Iris pigment epithelial cell (primary cell): ENCODE measurements around the gene PALLD.

Experiments used
- DNase-seq: peaks from one replicate; pipeline ENCODE4 v3.0.0-alpha.2; 2011; ENCODE audit warnings: low read depth

PALLD gene

GRCh38 chr4:168647646-168648375 is 151.0 kb downstream of the PALLD start:
- DNase-seq = no peak

- DNase-seq = no peak
Observed at GRCh38 chr4:168648494-168648893, 151.6 kb downstream of the PALLD start.

DNA sequence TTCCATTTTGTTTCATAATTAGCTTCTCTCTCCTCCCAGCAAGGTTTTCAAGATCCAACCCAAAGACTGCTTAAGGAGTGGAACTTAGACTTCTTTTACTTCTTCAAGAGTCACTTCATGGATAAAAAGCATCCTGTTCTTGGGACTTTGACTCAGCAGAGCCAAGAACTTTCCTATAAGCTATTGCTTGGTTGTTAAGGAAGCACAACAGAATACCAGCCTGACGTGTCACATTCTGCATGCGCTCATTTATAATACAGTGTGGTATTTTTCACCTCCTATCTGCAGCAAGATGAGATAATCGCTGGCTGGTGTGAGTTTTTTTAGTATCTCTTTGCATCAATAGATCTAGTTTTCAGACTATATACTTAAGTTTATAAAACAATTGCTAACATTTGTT is 152.1 kb downstream of the PALLD start:
- peak; percentile 88 for DNase-seq

GRCh38 chr4:168651374-168651773 is 154.5 kb downstream of the PALLD start:
- DNase-seq = peak; percentile 80

DNA sequence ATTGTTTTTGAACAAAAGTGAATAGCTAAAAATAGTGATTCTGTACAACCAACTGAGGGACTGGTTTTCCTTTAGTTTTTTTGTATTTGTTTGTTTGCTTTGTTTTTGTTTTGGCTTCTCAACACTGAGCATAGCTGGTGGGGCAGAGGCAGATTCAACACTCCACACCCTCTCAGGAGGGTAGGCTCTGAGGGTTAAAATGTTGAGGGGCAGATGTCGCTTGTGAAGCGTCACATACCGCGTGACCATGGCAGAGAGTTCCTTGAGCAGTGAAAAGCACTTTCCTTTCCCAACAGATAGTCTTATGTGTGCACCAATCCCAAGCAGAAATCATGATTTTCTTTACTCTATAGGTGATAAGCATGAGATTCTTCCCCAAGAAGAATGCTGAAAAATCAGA is 155.0 kb downstream of the PALLD start:
- no peak for DNase-seq

DNA sequence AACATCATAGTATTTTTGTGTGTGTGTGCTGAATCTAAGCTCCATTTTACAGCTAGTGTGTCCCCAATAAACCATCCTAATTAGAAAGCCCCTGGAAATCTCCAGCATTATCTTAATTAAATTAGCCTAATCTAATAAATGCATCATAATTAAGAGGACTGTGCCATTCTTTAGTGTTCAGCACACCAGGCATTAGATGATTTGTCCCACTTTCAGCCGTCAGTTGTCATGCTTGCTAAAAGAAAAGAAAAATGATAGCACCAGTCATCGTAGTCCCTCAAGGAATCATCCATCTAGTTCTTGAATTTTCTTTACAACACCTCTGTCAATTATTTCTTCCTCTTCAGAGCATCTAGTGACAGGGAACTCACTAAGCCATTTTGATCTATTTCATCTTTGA is 155.9 kb downstream of the PALLD start:
- no peak for DNase-seq

DNA sequence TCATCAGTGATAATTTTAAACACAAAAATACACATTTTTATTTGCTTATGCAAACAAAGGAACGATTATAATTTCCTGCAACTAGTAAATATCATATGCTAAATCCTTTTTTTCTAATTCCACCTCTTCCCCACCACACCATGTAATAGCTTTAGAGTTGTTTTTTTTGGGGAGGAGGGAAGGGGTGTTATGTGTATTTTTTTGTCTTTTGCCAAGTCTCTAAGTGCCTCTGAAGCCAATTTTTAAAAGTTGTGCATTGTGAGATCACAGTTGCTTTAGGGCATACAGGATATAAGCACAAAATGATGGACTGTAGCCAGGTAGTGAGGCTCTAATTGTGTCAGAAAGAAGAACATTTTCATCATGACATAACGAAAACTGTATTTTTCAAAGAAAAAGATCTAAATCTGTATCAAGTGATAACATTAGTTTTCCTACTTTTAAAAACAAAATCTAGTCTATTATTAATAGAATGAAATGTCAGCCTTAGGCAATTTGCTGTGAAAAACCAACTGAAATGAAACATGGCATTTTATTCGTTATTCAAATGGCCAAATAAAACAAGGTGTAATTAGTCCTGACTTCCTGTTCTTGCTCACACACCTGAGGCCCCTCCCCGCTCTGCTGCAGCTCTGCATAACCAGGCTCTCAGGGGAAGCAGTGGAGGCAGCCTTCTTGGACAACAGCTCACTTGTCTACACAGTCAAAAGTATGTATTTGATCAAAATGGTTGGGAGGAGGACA is 157.4 kb downstream of the PALLD start:
- DNase-seq = no peak

GRCh38 chr4:168654848-168655174 is 158.0 kb downstream of the PALLD start:
- no peak for DNase-seq

GRCh38 chr4:168655182-168655581 is 158.3 kb downstream of the PALLD start:
- DNase-seq = no peak

GRCh38 chr4:168656055-168656660 is 159.3 kb downstream of the PALLD start:
- DNase-seq = peak; percentile 95

GRCh38 chr4:168656946-168657473 is 160.2 kb downstream of the PALLD start:
- no peak for DNase-seq

DNA sequence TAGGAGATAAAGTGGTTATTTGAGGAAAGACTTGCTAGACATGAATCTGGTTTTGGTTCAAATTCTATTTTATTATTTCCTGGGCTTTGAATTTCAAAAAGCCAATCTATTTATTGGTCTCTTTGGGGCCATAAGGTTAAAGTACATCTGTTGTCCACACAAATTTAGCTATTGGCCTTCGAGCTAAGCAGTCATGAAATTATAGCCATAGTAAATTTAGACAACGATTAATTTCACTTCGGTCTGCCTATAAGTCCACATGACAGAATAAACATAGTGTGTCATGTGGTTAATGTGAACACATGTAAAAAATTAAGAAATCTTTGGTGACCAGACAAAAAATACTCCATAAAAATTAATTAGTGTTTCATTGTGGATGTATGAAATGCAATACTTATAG is 161.9 kb downstream of the PALLD start:
- DNase-seq = no peak

- DNase-seq = no peak
Observed at GRCh38 chr4:168659741-168660465, 163.1 kb downstream of the PALLD start.

DNA sequence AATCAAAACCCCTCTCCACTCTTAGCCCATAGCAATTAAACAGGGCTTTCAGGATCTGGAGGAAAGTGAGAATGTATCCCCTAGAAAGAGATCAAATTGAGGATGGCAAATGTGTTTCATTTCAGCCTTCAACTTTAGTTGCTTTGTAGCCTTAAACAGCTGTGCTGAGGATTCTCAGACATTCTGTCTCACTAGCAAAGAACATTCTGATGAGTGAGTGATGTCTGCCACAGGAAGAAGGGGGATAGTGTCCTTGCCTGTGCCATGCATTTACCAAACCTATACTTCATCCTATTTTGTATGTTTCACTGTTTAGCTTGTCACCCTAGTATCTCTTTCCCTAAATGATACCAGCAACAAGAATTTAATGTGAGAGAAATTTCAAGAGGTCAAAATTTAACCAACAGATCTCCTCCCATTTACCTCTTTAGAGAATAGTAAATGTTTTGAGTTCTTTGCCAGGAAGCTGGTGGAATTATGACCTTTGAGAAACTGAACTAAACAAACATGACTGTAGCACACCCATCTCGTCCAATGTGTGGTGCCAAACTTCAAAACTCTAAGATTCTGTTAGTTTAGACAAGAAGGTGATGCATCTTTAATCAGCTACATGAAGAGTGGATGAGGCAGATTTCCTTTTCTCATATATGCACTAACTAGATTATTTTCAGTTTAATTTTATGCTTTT is 165.6 kb downstream of the PALLD start:
- DNase-seq = no peak

DNA sequence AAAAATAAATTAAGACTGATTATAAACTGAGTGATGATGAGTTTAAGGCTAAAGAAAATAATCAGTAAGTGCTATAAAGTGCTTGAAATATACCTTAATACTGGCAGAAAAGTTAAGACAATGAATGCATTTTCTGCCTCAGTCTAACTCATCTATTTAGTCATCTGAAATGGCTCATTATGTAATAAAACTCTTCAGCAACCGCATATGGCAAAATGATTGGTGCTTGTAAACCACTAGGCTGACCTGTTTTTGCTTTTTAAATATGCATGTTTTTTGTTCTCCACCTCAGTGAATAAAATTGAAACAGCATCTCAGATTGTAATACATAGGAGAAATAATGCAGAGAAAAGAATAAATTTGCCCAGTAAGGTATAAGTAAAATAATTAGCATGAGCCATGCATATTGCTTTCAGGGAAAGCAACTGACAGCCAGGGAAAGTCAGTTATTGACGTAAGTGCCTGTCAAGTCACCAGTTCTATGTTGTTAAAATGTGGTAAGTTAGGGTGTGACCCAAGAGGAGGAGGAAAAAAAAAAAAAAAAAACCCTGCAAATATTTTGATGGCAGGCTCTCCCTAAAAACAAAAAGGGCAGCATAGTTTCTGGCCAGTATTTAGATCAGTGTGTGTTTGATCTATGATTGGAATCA is 167.5 kb downstream of the PALLD start:
- DNase-seq = no peak

DNA sequence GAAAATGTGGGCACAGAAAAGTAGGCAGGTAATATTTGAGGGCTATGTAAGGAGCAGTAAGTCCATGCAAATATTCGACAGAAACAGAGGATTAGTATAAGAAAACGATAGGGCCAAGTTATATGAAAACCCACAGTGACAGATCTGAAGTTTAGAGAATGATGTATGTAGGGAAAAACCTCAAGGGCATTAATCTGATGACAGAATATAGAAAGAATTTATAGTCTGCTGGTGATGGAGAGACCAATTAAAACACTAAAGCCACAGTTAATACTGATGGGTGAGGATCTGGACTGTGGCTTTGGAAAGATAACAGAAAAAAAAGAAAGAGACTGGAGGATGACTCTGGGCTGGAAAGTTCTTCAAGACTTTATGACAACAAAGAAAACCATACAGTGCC is 169.7 kb downstream of the PALLD start:
- peak; percentile 75 for DNase-seq

DNA sequence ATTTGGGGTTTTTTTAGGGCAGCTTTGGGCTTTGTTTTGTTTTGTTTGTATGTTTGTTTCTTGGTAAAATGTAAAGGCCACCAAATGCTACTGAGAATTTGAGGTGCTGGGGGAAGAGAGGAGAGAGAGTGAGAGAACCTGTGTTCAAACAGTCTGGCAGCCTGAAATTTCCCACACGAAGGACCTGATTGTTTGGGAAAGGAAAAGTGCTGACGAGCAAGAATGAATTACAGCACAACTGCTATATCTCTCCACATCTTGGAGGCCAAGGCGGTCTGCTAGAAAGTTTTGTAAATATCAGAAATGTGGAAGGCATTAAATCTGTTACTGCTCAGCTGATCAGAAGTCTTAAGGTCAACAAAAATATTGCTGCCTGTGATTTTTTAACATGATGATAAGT is 170.5 kb downstream of the PALLD start:
- no peak for DNase-seq

DNA sequence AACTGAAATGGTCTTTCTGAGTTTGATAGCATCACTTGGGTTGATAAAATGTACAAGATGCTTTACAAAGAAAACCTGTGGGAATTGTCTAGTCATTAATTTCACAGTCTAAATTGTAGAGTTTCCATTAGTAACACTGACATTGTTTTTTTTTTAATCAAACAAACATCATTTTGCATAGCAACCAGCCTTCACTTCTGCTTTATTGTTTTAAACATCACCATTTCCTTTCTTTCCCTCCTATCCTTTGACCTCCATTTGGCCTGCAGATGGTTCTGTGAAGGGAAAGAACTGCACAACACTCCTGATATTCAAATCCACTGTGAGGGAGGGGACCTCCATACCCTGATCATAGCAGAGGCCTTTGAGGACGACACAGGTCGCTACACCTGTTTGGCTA is 171.1 kb downstream of the PALLD start:
- no peak for DNase-seq

GRCh38 chr4:168673476-168673875 is 176.6 kb downstream of the PALLD start:
- DNase-seq = no peak

DNA sequence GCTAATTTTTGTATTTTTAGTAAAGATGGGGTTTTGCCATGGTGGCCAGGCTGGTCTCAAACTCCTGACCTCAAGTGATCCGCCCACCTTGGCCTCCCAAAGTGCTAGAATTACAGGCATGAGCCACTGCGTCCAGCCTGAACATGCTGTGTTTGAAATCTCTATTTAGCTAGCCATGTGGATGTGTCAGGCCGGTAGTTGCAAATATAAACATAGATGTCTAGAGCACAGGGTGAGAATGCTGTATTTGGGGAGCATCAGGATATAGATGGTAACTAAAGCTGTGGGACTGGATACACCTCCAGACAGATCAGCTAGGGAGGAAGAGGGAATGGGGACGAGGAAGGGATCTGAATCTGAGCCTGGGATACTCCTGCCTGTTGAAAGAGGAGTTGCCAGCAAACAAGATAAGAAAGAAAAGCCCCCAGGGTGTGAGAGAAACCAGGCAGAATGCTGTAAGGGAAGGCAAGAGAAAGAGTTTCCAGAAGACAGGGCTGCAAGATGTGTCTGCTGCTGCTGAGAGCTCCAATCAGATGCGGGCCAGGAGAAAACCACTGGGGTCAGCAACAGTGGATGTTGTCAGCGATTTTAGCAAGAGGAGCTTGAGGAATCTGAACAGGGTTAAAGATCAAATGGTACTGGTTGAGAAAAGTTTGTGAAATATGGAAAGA is 177.4 kb downstream of the PALLD start:
- DNase-seq = peak; percentile 91

GRCh38 chr4:168674866-168675265 is 178.0 kb downstream of the PALLD start:
- DNase-seq = peak; percentile 27
